GM19463 (cell line): ENCODE results near the gene QSOX1.

Source experiments
- ATAC-seq: cut with Tn5 transposase; IDR thresholded peaks from one replicate; pipeline ENCODE4 v1.9.1; 2021; ENCODE audit warnings: mild to moderate bottlenecking, moderate library complexity; ENCODE audit not compliant: unreplicated experiment

QSOX1 gene

DNA sequence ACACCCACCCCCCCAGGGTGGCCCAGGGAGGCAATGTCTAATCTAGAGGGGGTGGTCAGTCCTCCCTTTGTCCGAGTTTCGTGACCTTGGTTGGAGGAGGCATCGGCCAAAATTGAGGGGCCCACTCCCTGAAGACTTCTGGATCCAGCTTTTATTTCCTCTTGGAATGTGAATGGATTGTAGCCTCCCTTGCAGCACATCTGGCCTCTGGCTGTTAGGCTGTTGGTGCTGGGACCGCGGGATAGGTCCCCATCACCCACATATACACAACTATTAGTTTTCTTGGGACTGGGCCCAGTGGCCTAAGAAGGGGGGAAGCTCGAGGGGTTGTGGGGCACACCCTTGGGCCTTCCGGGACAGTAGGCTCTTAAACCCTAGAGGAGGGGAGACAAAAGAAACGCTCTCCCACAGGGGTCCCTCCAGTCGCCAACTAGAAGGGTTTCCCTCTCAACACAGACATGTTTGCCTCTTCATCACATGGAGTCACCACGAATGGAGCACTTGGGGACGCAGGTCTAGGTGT, 77.9 kb downstream of the QSOX1 start:
- ATAC-seq: no peak

DNA sequence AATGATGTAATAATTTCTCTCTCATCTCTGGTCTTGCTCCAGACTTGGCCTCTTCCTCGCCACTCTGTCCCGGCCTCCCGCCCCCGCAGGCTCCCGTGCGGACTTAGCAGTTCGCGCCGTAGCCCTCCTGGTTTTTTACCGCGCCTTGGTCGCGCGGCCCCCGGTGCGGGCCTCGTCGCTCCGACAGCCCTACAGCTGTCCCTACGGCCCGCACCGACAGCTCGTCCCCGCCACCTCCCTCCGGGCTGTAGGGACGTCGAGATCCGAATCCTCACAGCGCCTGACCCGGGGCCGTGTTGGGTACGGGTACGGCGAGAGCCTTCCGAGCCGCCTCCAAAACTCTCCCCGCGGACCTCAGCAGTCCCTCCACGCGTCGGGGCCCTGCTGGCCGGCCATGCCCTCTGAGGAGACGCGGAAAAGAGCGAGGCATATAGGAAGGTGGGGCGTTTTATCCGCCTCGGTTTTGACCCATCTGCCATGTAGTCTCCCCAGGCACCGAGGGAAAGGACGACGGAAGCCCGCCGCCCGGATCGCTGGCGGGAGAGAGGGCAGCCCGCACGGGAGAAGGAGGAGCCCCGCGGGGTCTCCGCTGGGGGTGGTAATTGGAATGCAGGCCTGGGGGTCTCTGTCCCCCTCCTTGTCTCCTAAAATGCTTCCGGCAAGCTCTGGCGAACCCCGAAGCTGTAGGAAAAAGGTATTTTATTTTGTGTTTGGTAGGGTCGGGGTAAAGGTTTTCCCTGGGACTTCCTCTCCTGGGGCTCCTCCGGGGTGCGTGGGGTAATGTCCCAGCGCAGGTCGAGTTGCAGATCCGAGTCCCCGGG, 78.7 kb downstream of the QSOX1 start:
- no peak for ATAC-seq

DNA sequence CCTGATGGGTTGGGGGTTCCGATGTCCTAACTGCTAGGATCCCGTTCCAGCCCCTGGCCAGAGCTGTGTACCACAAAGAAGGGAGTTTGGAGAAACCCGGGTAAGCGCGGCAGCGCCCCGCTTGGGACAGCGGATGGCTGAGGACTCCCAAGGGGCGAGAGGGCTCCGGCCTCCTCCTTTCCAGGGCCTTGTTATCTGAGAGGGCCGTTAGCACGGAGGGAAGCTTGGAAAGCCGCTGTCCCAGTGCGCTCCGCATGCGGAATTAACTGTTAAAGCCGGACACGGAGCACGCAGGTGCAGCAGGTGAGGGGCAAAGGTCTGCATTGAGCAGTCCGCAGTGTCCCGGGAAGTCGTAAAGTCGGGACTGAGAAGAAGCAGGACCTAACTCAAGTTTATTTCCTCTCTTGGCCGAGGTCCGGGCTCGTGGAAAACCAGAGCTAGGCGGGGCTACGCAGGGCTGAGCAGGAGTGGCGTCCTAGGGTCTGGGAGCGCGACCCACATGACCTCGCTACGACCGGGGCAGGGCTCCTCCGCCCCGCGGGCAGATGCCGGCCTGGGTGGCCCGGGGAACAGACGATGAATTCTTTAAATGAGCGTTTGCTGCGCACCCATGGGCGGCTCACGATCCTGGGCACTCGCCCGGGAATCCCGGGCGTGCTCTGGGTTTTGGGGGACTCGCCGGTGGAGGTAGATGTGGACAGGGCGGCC, 79.9 kb downstream of the QSOX1 start:
- ATAC-seq: no peak

DNA sequence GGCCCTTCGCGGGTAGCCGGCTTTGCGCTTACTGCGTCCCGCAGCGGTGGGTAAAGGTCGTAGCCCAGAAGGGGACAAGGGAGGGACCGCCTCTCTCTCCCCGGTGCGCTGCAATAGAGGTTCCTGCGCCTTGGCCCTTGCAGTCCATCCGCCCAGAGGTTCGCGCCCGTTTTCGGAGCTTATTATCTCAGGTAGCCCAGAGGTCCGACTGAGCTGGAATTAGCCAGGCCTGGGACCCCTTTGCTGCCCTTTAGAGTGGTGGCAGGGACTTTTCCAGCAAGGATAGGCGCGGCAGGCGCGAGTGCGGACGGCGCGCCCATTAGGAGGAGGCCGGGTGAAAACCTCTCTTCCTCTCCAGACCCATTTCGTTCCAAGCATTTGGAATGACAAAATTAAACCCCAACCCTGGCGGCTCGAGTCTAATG, 80.4 kb downstream of the QSOX1 start:
- ATAC-seq: no peak

DNA sequence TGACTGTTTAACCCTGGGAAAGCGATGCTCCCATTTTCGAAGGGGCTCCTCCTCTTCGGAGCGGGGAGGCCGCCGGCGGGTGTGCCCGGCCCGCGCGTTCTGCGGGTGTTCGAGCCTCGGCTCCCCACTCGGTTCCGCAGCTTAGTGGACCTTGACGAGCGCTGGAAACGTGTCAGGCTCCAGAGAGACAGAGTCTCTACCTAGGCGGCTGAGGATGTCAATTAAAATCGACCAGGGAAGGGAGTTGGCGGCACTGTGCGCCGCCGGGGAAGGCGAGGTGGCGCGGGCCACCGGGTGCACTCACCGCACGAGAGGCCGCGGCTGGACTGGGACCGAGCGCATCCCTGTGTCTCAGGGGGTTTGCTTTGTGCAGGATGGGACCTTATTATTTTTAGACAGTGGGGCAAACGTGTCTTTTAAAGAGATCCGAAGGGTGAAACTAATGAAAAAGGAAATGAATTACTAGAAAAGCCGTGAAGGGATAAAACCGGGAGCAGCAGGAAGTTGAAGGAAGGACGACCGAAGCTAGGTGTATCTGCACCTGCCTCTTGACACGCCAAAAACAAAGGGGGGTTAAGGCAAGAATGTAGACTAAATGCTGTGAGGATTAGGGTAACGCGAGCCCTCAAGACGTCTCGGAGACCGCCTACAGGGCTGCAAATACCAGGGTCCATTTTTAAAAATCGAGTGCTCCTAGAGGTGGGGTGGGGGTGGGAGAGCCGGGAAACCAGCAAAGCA, 81.0 kb downstream of the QSOX1 start:
- ATAC-seq: no peak

DNA sequence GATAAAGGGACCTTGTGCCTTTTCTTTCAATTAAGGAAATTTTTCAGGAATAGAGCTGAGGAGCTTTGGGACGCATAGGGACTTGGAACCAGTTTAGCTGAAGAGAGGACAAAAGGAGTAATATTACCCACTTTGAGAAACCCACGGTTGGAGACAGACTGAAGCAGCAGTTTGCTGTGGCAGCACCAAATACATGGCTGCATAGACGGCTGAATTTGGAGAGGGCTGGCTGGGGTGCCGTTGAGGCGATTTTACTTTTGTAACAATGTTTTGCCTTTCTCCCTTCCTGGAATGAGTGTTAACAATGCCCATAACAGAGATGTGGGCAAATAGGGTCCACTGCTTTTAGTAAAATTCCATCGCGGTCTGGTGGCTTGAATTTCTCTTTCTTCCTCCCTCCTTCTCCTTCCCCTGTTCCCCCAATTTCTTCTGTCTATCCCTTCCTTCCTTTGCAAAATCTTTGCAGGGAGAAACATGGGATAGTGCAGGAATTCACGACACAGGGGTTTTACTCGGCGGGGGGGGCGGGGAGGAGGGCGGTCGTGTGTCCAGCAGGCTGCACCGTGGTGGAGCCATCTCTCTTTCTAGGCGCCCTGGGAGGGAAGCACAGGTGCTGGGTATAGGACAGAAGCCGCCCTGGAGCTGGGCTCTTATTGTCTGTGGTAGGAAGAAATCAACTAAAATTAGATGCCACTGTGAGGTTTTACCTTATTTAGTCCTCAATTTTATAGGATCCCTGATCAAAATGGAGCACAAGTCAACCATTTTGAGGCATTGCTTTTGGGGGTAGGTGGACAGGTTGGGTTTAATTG, 82.2 kb downstream of the QSOX1 start:
- ATAC-seq: no peak

DNA sequence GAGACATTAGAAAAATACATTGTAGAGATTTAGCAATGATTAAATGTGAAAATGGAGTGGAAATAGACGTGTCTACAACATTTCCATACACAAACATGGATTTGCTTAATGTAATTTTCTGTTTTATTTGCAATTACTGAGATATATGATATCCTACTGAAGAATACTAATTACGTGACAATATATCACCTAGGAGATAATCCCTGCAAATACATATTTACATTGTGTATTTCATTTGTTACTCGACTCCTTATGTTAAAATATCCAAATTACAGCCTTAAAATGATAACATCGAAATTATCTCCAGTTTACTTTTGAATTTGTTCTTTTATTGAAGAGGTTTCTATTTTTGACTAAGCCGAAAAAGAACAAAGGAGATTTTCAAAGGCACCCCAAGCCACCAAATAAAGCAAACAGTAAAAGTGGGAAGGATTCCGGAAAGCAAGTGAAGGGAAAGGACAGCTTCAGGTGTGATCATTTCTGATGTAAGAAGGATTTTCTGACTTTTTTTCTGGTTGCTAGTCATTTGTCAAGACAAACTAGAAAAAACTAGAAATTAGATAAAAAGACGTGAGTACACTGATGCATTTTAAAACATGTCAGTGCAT, 83.3 kb downstream of the QSOX1 start:
- no peak for ATAC-seq

DNA sequence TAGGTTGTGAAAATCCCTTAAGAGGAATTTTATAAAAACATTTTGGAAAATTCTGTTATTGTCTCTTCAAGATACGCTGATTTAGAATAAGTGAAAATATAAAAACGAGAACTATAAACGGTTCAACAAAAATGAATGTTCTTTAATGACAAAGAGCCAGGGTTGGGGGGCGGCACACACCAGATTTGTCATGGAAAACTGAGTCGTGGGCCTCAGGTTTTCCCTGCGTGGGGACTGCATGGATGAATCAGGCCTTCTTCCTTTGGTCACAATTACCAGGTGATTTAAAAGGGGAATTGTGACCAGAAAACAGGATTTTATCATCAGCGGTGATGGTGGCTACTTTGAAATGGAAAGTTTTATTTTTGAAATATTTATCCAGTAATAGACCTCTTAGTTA, 84.0 kb downstream of the QSOX1 start:
- no peak for ATAC-seq

DNA sequence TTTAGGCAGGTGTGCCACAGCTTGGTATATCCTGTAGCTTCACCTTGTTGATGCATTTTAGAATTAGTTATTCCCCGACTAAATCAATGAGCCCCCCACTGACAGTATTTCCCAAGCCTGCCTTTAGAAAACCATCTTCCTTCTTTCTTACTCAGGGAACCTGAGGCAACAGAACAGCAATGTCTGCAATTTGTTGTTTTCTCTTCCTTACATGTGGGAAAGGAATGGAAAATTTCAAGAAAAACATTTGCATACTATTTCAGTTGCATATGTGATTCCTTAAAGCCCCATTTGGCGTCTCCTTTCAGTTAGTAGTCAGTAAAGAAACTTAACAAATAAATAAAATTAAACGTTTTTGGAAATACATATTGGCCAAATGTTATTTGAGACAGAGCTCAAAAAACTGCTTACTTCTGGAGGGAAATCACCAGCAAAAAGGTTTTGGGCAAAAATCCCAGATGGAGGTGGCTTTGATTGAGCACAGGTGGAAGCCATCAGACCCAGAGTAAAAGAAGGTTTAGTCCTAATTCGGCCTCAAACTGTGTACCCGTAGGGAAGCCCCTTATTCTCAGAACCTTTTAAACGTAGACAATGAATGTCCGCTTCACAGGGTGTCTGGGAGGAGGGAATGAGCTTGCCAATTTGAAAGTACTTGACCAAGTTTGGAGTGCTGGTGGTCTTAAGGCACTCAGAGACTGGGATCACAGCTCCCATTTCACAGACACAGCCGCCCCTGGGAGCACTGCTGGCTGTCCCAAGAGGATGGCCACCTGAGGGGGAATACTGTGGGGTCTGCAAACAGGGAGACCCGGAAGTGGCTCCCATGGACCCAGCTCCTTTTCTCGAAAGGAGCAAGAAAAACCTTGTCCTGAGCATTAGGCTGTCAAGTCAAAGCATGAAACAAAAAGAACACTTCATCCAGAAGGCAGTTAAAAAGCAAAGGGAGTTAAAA, 84.8 kb downstream of the QSOX1 start:
- ATAC-seq: no peak

DNA sequence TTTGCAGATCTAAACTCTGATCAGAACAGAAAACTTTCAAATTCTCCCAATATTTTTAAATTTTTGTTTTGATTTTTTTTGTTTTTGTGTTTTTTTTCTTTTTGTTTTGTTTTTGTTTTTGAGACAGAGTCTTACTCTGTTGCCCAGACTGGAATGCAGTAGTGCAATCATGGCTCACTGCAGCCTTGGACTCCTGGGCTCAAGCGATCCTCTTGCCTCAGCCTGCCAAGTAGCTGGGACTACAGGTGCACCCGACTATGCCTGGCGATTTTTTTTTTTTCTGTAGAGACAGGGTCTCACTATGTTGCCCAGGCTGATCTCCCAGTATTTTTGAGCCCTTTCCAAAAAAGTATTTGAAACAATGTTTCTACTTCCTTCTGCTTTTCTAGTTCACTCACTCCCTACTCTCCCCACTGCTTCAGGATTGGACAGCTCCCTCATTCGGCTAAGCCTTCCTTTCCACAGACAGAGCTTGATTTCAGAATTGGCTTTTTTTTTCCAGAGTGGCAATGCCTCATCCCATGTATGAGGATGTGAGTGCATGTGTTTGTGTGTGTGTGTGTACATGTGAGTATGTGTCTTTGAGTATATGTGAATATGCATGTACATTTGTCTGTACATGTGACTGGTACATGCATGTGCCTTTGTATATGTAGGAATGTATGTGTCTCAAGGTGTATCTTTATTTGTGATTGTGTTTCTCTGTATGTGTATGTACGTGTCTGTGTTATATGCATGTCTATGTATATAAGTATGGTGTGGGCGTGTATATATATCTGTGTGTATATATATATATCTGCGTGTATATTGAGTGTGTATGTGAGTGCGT, 87.3 kb downstream of the QSOX1 start:
- no peak for ATAC-seq

DNA sequence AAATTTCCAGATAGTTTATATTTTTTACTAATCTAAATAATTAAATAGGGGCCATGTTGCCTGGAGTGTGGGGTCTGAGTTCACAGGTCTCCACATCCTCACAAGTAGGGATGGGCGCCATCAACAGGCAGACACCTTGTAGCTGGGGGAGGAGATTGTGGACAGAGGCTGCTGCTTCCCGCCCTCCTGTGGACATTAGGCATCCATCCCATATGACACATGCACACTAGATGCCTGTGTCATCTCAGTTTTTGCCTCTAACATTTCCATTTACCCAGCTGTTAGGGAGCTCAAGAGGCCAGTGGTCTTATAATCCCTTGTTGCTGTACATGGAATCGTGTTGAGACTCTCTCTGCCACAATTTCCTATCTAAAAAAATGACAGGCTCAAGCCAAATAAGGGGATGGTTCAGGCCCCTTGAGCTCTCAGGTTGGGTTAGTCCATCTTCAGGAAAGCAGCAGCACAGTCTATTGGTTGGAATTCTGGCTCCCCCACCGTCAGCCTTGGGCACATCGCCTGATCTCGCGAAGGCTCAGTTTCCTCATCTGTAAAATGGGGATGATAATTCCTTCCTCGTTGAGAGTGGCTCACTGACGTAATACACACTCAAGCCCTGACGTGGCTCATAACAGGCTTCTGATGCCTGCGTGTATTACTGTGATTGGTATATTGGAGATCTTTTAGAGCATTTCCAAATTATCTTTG, 89.0 kb downstream of the QSOX1 start:
- no peak for ATAC-seq

DNA sequence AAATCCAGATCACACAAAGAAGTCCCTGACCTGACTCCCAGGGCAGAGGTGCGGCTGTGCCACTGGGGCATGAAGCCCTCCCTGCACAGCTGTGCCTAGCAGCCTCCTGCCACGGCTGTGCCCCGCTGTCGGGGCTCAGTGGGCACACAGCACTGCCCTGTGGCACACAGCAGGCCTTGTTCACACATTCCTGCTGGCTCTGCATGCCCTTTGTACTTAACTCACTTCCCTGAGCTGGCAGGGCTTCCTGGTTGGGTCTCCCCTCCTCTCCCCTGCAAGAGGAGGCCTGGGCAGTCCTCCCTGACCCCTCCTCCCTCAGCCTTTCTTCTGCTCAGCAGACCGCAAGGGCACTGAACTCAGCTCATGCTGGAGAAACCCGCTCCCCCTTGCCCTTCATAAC, 90.2 kb downstream of the QSOX1 start:
- no peak for ATAC-seq

DNA sequence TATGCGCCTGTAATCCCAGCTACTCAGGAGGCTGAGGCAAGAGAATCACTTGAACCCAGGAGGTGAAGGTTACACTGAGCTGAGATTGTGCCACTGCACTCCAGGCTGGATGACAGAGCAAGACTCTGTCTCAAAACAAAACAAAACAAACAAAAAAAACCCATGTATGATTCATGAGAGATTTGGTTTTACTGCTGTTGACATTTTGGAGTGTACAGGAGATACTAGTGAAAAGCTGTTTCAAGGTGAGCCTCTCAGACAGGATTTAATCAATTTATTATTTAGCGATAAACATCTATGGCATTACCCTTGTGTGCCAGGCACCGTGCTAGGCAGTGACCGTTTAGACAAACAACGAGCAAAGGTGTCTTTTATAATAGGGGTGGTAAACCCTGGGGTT, 91.9 kb downstream of the QSOX1 start:
- no peak for ATAC-seq

DNA sequence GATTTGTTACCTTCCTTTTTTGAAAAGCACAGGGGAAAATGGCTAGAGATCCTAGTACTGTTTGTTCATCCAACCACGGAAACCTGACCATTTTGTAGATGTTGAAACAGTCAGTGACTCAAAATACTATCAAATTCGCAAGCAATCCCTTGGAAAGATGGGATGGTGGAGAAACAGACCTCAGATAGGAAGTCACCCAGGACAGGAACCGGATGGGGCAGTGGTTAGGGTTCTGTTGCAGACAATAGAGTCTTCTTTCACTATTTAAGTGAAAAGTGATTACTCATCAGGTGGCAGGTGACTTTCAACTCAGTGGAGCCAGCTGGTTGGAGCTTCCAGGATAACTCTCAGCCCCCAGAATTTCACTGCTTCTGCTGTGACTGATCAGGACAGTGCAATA, 92.4 kb downstream of the QSOX1 start:
- no peak for ATAC-seq

DNA sequence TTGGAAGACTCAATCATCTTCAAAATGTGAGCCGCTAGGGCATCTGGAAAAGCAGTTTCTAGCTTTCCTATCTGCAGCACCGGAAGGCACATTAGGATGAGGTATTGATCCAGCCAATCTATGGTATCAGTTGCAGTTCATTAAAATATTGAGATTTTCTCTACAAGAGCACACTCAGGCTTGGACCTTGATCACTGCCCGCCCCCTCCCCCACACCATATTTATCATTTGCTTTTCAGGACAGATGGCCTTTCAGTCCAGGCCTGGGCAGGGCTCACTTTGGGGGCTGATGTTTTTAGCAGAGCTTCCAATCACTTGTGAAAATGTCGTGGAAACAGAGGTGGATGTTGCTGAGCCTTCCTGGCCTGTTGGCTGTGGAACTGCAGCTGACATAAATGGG, 92.9 kb downstream of the QSOX1 start:
- ATAC-seq: no peak

DNA sequence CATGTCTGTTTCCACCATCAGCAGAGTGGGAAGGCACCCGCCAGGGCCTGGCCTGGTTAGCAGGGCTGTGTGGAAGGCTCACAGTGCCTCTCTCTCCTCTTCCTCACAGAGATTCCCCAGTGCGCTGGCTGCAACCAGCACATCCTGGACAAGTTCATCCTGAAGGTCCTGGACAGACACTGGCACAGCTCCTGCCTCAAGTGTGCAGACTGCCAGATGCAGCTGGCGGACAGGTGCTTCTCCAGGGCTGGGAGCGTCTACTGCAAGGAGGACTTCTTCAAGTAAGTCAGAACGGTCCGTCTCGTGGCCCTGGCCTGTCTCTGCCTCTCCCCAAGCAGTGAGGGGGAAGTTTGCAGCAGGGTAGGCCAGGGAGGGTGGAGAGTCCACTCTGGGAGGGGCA, 93.5 kb downstream of the QSOX1 start:
- ATAC-seq: no peak
